NCI-H128 (cell line): ENCODE results near the gene EML1.
A peak's percentile ranks its signal among the peaks of the same experiment; 100 is the strongest.

Experiments
- DNase-seq: peaks from one replicate; lab custom pipeline; 2025; ENCODE audit not compliant: unreplicated experiment; lab: John Stamatoyannopoulos, UW

EML1 gene

DNA sequence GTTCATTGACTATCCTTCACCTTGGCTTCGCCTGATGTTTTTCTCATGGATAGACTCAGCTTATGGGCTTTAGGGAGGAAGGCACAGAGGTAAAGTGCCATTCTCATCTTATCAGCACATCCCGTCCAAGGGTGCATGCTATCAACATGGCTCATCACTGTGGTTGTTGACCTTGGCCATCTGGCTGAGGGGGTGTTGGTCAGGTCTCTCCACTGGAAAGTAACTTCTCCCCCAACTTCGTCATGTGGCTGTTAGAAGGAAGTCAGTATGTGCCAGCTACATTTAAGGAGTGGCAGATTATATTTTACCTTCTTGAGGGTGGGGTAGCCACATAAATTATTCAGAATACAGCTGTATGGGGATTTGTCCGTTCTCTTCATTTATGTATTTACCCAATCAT is 68.9 kb downstream of the EML1 start:
- no peak for DNase-seq

DNA sequence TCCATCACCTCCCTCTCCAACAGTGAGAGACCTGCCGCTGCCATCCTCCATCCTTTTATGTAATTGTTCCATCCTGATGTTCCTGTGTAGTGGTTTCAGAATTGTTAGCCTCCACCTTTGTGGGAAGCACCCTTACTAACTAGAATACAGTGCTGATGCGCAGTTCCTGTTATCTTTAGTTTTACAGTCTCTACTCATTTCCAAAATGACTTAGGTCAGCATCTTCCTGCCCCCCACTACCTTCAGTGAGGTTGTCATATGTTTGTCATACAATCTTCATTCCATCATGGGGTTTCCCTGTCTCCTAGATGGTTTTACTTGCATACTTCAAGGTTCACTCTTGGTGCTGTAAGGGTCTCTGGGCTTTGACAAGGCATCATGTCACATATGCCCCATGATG is 69.8 kb downstream of the EML1 start:
- no peak for DNase-seq

DNA sequence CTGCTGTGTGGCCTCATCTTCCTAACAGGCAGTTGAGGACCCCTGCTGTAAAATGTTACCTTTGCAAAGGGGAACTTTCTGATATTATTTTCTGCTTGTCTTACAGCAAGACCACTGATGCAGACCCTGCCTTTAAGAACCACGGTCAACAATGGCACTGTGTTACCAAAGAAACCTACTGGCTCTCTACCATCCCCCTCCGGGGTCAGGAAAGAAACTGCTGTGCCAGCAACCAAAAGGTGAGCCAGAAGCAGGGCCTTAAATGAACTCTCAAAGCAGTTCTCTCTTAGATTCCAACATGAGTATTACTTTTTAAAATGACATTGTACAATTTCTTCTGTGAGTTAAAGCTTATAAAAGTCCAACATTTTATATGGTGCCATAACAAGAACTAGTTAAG is 72.2 kb downstream of the EML1 start:
- DNase-seq: no peak

DNA sequence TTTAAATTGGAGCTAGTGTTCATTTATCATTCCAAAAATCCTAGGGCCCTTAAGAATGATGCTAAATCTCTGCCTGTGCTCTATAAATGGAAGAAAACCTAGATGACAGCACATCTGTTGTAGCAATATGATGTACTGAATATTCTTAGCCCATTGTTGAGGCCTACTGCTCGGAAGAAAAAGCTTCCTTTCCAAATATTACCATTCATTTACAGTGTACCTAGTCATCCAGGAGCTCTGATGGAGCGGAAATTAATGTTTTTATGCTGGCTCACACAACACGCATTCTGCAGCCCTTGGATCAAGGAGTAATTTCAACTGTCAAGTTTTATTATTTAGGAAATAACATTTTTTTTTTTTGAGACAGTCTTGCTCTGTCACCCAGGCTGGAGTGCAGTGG is 77.4 kb downstream of the EML1 start:
- DNase-seq: no peak

DNA sequence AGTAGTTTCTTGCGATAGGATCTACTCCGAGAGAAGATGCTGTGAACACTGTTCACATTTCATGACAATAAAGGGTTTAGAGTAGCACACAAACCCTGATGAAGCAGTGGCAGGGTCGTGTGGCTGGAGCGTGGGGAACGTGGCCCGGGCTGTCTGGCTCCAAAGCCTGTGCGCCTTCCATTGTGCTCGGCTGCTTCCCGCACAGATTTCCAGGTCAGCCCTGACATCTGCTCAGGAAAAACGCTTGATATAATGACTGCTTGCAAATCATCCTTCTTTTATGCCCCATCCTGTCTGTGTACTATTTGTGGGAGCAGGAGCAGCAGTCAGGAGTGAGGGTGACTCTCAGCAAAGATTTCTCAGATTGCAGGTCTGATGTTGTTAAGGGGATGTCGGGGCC is 78.6 kb downstream of the EML1 start:
- DNase-seq: no peak

DNA sequence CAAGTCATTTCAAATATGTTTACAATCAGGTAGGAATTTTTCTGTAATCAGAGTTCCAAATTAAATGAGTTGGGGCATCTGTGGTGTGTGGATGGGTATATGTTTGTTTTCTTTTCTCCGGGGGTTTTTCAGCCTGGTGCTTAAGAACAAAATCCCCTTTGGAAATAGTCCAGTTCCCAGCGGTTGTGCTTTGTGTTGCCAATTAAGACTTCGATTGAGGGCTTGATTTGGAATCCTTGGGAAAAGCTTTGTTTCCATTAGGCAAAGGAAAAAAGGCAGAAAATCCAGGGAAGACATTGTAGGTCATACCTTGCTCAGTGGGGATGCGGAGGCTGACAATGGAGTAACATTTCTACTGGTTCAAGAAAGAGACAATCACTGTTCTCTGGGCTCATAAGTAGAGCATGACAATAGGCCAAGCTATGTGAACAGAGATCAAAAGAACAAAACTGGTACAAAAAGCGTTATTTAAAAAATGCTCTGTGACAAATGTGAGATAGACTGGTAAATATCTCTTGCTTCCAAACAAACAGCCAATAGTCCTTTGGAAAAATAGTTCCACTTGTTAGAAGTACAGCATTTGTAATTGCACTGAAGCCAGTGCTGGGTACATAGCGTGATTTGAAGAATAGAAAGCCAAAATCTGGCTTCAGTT is 79.7 kb downstream of the EML1 start:
- peak; percentile 66 for DNase-seq

DNA sequence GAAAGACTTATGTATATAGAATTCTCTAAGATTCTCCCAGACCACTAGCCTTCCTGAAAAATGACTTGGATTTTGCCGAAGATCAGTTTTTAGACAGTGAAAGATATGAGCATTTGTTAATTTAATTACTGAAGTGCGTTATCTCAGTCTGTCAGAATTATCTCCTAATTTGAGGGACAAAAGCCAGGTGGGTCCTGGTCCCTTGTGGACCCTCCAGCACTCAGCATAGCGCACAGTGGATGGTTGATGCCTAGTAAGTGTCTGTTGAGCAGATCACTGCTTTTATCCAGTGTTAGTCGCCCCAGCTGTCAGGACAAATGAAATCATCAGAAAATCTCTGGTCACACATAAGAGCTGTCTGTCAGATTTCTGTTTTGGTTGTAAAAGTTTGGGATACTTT is 80.4 kb downstream of the EML1 start:
- DNase-seq: no peak

DNA sequence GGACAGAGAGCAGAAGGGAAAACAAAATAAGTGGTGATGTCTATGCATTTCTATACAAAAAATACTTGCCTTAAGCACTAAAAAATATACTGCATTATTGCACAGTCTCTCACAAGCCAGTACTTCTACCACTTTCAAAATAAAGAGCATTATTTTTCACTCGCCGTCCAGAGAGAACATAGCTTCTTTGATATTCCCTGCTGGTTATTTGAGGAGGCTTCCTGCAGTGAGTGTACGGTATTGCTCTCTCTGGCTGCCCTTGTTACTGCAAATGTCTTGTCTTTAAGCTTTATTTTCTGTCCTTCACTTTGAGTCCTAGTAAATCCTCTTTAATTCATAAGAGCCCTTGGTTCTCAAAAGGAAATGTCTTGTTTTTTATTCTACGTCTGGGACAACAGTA is 81.1 kb downstream of the EML1 start:
- DNase-seq: no peak

DNA sequence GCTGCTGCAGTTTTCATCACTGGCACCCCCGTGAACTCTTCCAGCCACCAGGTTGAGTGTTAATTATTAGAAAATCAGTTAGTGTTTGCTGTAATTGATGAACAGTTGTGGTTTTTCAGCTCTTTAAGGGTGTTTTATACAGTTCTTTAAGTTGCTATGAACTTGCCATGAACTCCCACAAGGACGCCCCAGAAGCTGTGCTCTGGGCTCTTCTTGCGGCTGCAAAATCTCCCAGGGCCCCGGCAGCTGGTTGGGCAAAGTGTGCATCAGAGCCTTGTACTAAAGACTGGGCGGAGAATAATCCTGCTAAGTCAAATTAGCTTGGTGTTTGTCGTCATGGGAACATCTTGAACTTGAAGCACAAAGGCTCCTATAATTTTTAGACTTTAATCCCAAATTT is 82.2 kb downstream of the EML1 start:
- DNase-seq: no peak

DNA sequence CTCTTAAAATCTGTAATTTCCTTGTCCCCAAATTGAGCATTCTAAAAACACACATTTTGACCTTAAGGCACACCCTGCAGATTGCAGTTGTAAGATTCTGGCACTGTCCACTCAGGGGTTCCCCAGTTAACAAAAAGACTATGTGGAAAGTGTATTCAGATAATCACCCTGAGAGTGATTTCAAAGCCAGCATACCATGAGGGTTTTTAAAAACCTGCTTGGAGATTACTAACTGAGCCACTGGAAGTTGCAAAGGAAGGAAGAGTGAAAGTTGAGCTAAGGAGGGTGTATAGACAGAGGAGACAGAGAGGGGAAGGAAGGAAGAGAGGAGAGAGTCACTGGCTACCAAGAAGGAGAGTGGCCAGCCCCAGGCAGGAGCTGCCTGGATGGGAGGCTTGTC is 82.6 kb downstream of the EML1 start:
- no peak for DNase-seq

DNA sequence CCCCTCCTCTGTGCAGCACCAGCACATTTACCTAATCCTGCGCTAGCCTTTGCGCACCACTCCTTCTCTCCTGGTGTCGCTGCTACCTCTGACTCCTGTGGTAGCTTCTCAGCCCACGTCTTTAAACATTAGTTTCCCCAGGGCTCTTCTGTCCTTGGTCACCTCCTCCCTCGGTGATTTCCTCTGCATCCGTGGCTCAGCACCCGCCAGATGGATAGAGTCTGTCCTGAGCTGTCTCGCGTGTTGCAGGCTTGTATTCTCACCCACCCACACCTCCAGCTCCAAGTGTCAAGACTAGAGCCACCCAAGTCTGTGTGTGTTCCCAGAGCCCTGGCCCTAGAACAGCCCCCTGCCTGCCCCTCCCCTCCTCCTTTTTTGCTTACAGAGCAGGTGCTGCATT is 83.2 kb downstream of the EML1 start:
- DNase-seq: no peak

DNA sequence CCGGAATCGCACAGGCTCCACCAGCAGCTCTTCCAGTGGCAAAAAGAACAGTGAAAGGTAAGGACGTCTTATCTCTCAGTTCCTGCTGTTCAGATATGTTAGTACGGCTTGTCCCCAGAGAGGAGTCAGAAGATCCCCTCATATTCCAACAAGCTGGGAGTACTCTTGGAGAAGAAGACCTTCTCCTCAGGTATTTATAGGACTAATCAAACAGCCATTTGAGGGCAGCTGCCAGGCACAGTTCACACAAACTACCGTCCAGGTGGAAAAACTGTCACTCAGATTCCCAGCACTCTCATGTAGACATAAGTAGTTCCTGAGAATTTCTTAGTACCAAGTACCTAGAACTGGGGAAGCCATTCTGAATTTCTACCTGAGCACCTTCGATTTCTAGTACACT is 85.3 kb downstream of the EML1 start:
- no peak for DNase-seq

DNA sequence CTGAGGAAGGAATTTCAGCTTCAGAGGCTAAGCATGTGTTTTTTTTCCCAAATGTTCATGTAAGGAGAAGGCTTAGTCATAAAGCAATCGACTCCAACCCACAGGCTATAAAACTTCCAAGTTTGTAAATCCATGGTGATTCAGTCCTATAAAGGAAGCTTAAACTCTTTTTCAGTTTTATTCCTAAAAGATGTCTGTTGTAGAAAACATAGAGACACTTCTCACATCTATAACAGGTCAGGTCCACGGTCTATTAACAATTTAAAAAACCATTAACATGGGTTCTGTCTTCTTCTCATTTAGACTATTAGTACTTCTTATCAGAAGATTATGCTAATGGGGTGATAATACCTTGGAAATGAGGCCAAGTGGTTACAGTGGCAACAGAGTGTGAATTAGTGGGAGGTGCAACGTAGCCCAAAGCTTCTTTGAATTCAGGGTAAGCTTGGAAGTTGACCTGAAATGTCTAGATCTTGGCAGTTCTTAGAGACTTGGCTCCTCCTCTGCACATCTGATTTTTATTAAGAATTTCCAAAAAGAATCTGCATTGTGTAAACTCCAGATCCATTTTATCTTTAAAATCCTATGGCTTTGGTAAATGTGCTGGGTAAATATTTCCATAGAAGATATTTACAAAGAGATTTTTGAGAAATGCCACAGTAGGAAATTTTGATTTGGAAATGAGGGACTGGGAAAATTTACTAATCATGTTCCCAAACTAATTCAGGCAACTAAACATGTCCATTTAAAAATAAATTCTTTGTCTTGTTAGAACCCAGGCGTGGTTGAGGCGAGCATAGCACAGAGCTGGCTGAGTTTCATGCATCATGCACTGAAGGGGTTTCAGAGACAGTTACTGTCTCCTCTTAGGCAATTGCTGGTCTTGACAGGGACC is 86.4 kb downstream of the EML1 start:
- no peak for DNase-seq

DNA sequence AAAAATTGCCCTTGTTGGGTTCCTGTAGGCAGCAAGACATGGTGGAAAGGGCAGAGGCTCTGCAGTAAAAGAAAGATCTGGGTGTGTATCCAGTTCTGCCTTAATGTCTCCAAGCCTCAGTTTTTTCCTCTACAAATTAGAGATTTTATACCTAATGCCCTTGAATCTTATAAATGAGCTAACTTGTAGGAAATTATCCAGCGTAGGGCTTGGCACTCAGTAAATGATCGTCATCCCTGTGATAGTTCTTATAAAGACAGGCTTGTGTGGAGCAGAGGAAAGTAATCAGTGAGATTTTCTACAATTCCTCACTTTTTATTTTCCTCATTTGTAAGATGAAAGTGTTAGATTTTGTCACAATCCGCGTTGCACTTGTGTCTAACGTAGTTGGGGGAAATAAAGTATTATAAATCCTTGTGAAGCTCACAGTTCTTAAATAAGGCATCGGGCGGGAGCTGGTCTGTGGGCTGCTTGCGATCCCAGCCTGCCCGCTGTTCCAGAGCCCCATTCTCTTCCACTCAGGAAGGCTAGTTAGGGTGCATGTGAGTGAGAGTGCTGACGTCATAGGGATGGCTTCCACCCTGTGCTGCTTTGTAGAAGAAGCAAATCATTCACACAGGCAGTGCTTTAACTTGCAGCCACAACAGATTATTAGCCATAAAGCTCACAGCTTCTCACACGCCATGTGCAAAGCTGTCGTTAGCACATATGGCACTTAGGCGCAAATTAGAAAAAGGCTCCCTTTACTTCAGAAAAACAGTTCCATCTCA is 87.6 kb downstream of the EML1 start:
- no peak for DNase-seq

DNA sequence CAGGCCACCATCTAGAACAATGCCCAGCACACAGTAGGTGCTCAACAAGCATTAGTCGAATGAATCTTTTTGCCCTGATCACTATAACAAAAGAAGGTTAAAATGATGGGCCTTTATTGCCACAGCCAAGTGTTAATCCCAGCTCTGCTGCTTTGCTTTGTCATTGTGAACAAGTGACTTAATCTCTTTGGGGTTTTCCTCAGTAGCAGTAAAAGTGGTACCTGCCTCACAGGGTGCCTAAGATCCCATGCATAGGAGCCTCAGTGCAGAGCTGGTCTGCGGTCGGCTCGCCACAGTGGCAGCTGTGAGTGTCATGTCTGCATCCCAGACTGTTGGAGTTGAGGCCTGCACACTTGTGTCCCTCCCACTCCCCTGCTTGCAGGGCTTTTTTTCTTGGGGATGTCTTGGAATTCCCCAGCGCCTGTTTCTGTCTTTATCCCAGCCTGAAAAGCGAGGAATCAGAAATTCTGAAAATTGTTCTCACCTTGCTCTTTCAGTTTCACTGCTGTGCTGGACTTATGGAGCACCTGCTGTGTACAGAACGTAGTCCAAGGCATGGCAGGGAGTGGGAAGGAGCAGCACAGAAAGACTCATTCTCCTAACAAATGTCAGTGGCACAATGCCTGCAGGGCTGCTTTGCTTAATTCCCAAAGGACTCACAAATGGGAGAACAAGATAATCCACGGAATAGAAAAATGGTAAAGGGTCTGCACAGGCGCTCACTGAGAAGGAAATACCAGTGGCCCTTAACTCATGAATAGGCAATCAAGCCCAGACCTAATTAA is 90.8 kb downstream of the EML1 start:
- DNase-seq: no peak

DNA sequence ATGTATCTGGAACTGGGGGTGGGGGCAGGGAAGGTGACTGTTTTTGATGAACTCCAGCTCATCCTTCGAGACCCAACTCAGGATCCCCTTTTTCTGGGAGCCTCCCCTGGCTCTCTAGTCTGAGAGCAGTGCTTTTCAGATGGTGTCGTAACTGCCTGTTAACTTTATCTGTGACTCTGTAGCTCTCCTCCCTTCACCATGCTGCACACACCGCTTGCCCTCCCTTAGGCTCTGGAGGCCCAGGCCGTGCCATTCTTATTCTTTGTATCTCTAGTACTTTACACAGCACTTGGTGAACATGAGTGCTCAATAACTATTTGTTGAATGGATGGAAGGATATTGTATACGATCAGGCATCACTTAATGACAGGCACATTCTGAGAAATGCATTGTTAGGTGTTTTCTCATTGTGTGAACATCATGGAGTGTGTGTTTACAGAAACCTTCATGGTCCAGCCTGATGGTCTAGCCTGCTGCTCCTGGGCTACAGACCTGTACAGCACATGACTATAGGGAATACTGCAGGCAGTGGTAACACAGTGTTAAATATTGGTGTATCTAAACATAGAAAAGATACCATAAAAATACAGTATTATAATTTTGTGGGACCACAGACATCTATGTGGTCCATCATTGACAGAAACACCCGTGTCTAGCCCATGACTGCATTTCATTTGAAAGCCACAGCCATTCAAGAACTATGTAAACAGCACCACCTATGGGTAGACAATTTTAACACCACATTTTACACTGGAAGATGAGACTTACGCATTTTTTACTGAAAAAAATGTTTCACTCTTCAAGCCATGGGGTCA is 91.8 kb downstream of the EML1 start:
- DNase-seq: peak; percentile 45

DNA sequence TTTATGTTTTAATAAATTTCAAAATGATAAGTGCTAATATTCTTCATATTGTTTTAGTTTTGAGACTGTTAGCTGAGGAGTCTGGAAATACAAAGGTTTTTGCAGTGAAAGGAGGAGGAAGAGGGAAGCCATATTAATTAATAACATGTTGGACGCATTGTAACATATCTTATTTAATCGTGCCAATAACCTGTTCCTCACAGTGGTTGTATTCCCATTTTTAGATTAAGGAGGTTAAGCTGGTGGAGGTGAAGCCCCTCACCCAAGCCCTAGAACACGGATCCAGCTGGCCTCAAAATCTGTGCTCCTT is 92.4 kb downstream of the EML1 start:
- DNase-seq: no peak

DNA sequence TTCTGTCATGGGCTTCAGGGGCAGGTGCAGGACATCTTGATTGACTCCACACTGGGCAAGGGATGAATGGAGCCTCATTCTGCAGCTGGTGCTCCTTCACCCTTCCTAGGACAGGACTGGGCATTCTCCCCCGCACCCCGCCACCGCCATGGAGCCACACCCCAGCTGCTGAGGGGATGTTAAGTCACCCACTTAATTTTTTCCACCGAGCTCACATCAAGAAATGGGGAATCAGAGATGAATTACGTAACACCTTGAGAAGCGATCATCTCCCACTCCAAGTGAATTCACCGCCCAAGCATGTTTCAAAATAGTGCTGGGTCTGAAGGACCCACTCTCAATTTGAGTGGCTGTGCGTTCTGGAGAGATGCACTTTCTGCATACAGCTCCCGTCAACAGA is 94.2 kb downstream of the EML1 start:
- no peak for DNase-seq

DNA sequence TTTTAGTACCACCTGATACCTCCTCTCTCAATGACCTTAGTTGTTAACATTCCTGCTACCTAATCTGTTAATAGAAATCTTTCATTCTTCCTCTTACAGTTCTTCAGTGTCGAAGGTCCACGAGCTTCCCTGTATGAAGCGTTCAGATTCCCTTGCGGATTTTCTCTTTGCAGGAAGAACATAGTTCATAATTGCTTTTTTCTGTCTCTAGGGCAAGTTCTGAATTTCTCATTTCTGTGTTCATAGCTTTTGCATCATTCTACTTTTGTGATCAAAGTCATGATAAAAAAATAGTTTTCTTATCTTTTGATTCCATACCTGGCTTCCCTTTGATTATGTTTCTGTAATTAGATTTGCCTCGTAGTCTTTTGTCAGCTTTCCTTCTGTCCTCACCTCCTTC is 94.9 kb downstream of the EML1 start:
- DNase-seq: no peak

DNA sequence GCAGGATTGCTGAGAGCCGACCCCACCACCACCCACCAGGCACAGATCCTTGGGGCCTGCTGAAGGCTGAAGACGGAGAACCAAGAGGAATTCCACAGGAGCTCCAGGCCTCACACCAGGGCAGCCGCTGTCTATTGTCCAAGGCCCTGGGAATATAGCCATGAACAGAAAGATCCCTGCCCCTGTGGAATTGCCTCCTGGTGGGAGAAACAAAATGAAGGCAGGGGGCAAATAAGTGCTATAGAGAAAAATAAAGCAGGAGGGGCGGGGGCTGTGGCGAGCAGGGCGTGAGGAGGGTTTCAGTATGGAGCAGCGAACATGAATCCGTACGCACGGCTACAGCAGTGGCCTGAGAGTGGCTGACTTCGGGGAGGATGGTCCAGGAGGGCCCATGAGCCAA is 96.1 kb downstream of the EML1 start:
- DNase-seq: no peak

DNA sequence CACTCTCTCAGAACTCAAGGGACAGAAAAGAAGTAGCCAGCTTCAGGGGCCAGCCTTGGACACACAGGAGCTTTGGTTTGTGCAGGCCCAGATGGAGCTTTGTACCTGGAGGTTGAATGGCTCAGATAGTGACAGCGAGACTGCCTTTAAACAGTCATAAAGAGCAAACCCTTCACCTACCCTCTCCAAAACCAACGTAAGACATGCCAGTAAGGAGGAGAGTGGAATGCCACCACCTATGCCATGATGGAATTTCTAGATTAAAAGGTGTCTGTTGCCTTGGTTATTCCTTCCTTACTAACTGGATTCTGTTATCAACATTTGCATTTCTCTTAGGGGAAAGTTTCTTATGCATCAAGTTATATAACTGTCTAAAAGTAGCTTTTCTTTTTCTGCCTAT is 98.1 kb downstream of the EML1 start:
- no peak for DNase-seq
